ENCODE measurements around the gene RNU1-4.
A peak's percentile ranks its signal among the peaks of the same experiment; 100 is the strongest.
"Not testable (repeated sequence)": the region's sequence is repeated elsewhere in the genome, so short reads cannot be mapped to it uniquely, and the experiment has no call there.

Gene RNU1-4

DNA sequence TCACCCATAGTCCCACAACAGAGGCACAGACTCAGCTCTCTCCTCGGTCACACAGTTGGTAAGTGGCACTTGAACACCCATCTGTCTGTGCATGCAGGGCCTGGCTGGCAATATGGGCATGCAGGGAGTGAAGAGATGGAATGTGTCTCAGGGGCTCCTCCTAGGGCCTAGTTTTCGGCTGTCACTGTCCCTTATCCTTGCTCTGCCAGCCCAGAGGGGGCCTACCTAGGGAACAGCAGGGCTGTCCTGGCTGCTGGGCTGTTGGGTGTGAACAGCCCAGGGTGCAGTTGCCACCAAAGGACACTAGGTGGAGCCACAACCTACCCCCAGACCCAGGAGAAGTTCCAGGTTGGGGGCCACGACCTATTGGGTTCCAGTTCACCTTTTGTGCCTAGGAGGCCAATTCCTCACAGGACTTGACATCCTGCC lies 30.6 kb upstream of the RNU1-4 start:
- DNase-seq, result peak; percentile 60

DNA sequence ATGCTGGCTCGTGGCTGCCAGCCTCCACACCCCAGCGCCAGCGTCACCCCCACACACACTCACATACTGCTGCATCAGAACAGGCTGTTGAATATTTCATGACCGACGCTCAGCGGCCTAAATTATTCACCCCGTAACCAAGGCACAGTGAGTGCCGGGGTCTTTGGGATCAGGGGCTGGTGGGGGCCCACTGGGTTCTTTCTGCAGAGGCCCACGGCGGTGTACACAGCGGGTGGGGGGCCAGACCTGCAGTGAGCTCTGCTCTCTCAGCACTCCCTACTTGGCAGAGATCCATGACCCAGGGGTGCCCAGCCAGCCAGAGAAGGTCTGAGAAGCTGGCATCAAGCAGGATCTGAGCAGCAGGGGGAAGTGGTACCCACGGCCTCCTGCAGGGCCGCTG lies 29.7 kb upstream of the RNU1-4 start:
- not testable (repeated sequence) for DNase-seq

DNA sequence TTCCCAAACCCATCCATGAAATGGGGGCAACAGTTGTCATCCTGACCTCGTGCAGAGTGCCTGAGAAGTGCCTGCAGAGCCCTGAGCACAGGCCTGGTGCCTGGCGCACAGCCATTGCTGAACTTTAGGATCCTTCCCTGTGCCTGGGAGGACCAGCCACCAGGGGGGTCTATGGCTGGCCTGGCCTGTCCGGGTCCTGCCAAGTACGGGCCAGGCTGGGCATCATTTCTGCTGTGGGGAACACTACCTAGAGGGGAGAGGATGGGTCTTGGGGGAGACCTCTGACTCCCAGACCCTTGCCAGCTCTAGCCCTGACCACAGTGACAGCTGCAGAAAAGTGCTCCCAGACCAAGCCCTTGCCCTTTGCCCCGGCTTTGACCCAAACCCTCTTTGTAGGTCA lies 28.2 kb upstream of the RNU1-4 start:
- DNase-seq, result not testable (repeated sequence)

DNA sequence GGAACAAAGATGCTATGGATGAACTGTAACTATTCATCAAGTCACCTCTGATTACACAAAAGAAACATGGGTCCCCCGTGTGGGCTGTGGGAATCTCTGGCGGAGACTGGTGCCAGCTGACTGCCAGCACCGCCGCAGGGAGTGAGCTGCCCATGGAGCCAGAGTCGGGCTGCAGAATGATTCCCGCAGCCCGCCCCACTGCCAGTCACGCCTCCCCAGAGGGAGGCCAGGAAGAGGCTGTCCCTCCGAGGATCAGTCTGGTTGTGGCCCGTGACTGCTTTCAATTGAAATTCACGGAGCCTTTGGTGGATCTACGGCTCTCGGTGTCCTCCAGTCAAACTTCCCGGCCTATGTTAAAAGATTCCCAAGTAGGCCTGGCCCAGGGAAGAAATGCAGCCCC lies 27.7 kb upstream of the RNU1-4 start:
- DNase-seq, result not testable (repeated sequence)

DNA sequence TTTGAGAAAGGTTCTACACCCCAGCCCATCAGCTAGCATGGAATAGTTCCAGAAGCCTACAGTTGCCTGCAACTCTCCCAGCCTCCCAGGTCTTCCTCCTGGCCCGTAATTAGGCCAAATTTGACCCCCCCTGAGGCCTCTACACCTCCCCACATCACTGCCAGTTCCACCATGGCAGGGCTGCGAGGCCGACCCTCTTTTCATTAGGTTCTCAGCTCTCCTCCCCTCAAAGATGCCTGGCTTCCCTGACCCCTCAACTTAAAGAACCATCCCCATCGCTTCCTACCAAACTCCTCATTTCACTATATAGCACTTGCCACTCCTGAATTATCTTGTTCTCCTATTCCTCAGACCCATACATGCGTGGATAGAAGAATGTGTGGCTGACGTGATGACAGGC lies 27.3 kb upstream of the RNU1-4 start:
- DNase-seq, result not testable (repeated sequence)

DNA sequence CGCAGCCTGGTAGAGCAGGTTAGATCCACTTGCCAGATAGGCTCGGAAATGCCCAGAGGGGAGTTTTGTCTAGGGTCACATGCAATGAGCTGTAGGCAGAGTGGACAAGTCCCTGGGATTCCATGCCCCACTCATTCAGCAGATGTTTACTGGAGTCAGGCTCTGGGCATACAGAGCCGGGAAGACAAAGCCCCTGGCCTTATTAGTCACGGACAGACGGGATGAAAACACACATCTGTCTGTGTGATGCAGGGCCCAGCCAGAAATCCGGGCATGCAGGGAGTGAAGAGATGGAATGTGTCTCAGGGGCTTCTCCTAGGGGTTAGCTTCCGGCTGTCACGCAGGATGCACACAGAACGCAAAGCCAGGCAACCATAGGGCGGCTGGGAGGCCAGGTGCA lies 26.8 kb upstream of the RNU1-4 start:
- DNase-seq, result not testable (repeated sequence)

DNA sequence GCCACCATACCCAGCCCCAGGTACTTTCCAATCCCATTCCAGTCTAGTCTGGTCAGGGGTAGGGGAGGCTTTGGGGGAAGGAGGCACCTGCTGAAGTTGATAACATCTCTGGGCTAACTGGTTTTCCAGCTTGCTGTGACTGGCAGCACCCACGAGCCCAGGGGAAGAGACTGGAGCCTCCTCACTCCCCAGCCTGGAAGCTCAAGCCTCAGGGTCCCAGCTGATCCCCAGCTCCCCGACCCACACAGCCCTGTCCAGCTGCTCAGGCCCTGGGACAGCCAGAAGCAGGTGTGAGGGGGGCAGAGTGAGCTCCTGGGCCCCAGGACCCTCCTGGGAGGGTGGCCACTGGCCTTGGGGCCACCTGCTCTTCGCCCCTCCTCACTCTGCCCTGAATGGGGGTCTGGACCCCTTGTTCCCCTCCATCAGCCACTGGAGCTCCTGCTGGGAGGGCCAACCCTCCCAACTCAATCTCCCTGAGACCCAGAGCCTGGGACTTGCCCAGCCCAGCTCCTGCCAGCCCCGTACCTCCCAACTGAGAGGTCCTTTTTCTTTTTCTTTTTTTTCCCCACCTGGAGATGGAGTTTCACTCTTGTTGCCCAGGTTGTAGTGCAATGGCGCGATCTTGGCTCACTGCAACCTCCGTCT lies 23.5 kb upstream of the RNU1-4 start:
- peak; percentile 2 for DNase-seq

DNA sequence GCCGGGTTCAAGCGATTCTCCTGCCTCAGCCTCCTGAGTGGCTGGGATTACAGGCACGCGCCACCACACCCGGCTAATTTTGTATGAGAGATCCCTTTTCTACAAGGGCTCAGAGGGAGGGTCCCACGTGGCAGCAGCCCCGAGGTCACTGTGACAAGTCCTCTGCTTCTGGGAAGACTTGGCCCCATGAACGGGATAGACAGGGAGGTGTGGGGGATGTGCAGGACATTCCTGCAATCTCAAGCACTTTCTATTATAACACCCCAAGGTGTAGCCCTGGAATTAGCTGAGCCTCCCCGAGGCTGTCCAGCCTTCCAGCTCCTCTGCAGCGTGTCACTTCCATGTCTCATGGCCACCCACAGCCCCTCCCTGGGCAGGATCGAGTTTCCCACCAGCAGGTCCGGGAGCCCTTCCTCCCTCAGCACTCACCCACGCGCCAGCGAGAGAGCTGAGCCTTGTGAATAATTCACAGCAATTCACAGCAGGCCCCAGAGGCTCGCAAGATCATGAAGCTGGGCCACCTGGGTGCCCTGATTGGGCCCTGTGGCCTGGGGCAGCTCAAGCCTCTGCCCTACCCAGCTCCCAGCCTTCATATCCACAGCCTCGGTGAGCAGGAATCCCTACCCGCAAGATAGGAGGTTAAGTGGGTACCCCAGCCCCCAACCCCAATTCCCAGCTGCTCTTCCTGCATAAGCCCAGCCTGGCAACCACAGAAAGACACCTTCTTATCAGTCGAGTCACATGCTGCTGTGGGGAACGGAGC lies 22.8 kb upstream of the RNU1-4 start:
- DNase-seq, result peak; percentile 2

DNA sequence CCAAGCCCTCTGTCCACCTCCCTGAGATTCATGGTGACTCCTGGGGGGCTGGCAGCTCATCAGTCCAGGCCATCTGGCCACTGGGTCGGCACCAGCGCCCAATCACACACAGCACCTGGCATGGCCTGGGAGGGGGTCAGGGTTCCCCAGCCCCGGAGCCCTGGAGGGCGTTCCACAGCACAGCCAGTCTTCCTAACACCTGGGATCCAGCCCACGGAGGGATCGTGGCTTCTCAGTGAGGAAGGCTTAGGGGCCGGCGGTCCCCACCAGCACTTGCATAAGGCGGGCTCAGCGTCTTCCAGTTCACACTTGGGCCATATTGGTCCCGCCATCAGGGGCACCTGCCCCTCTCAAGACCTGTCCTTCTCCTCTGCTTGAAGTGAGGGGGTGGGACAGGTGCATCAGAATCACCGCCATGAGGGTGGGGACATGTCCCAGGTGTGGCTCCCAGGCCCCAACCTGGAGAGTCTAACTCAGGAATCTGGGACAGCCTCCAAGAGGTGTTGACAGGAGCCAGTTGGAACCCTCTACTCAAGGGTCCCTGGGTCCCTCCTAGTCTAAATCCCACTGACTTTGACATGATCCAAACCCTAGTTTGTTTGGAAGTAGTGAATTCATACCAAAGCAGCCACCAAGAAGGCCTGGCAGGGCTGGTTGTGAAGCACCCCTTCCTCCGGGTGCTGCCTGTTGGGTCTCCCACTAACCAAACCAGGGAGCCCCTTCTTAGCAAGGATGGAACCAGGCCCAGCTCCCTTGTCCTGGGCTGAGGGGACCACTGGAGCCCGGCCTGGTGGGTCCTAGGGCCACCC lies 22.0 kb upstream of the RNU1-4 start:
- DNase-seq, result peak; percentile 2

DNA sequence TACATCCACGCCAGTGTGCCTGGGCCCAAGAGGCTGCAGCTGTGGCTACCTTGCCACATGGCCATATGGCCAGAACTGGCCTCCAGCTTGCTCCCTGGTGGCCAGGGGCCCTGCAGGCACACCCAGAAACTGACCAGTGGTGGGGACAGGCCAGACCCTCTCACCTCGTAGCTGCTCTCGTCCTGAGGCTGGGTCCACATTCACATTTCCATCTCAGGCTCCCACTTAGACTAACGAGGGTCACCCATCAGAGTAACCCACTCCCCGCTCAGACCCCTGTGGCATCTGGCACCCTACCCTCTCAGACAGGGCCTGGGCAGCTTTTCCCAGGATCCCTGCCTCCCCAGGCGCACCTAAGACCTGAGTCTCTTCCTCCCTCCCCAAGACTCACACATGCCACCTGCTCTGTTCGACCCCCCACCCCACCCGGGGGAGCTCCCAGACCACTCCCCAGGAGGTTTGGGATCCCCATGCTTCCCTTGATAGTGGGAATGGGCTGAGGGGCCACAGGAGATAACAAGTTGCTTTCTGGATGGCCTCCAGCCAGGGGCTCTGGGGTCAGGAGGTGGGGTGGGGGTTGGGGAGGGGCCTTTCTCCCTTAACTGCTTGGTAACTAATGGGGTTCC lies 21.3 kb upstream of the RNU1-4 start:
- DNase-seq, result peak; percentile 3

DNA sequence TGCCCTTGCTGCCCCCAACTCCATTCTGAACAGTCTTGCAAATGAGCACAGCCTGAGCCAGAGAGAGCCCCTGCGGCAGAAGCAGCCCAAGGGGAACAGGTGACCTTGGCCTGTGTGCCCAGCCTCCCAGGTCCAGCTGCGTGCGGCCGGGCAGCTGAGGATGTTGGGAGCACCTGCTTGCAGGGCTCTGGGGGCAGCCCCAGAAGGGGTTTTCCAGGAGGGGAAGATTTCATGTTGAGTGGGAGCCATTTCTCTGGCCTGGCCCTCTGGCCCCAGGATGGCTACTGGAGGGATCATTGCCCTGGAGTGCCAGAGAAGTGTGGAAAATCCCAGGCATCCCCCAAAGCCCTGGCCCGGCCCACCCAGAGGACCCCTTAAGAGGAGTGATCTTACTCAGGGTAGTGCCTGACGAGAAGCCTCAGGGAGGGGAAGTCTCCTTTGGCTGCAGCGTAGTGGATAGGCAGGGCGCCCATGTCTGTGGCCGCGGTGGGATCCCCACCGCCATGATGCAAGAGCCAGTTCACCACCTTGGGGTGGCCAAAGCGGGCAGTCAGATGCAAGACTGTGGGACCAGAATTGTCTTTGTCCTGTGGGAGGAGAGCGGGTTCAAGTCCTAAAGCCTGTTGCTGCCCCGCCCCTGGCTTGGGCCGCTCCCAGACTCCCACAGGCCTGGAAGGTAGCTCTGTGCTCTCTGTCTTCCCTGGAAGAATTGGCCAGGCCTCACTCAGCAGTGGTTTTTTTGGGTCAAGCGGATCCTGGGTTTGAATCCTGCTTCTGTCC lies 20.6 kb upstream of the RNU1-4 start:
- DNase-seq, result peak; percentile 1

DNA sequence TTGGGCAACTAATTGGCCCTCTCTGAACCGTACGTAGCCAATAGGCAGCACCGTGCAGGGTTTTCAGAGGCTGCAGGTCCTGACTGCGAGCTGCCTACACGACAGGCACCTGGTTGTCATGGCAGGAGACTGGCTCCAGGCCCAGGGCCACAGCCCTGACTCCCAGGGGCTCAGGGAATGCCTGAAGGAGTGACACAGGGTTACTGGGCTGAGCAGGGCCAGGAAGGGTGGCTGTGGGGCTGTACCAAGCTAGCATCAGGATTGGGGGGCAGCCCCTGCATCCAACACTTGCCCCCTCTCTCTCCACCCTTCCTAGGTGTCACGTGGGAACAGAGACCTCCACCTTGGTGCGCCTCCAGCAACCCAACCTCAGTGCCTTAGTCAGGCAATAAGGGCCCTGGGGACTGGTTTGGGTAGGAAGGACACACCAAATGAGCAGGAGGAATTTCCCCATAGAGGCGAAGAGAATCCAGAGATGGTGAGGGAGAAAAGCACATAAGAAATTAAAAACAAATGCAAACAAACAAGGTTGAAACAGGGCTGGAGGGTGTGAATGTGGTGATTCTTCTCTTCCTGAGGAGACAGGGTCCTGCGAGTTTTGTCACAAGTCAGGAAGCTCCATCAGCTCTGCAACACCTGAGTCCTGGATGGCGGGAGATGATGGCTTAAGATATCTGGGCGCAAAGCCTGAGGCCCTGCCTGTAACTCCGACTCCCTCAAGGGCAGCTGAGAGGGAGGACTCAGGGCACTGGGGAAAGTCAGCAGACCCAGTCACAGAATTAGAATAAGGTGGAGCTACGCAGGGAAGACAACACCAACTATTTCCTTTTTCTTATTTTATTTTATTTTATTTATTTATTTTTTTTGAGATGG lies 19.7 kb upstream of the RNU1-4 start:
- peak; percentile 1 for DNase-seq

DNA sequence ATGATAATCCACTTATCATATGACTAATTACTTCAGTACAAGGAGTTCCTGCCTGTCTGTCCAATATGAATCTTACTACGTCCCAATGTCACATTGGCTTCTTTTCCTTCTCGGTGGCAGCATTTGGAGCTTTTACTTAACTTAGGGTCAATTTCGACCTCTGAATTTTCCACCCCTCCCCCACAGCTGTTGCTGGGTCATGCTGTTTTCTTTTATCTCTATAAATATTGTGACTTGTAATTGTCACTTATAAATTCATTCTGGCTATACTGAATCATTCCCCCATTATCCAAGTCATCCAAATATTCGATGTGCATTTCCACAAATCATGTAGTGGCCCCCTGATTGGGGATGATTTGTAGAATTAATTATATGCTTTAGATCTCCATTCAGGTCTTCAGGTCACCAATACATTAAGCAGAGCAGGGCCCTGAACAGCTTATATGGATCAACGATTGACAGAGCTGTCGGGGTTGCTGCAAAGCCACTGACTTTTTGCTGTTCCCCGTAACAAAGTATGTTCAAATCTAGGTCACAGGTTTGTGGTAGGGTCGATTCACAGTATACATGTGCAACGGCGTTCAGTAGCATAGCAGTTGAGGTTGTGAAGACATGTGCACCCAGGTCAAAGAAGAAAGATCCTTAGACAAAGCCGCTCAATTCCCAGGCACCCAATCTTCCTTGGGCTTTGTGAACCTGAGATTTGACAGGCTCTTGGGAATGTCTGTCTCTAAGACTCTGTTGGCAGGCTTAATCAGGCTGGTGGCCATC lies 18.3 kb upstream of the RNU1-4 start:
- no peak for DNase-seq

DNA sequence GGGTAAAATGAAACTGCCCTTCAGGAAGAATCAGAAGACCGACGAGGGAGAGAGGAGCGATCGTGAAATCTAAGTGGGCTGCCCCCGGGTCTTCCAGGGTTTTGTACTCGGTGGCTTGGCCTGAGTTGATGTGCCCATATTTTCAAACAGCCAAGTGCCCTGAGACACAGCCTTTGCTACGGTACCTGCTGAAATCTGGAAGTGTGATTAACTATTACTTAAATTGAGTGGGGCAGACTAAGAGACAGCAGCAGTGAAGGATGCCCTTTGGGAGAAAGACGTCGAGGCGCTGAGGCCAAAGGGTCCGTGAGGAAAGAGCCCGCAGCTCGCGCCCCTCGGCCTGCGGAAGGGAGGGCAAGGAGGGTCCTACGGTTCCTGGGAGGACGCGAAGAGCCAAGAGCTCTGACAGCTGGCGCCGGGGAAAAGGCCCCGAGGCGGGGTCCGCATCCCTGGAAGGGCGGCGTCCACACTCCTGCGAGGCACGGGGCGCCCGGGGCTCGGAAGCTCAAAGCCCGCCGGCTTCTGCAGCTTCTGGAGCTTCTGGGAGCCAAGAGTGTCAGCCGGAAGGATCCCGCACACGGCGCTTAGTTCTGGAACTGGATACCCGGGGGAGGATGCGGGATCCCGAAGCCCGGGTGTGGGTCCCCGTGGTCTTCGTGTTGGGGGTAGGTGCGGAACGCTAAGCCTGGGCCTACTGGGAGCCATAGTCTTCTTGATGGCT lies 15.4 kb upstream of the RNU1-4 start:
- peak; percentile 2 for DNase-seq

DNA sequence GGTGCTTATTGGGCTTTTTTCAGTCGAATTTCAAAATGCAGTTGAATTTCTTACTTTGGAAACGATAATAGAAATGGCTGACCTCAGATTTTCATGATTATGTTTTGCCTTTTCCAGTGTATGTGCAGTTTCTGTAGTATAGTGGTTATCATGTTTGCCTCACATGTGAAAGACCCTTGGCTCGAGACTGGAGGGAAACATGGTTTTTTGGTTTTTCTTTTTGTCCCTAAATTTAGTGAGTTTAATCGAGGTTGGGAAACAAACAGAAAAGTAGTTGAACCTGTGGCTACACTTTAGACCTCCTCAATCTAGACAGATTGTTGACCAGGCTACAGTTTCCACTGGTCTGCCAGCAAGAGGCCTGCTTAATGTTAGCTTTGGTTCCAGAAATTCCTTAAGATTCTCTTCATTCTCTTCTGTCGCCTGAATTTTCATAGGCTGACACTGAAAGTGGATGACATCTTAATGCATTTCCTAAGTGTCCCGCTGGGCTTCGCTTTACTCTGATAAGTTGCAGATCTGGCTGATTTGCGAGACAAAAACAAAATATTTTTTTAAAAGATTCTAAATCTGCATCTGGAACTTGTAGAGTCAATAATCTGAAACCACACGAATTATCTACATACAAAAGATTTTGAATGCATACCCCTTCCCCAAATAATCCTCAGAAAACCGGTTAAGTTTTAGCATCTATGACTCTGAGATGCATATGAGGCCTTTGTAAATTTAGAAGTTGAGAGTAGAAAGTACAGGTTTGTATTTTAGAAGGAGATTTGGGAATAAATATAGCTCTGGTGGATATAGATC lies 14.7 kb upstream of the RNU1-4 start:
- DNase-seq, result peak; percentile 1

DNA sequence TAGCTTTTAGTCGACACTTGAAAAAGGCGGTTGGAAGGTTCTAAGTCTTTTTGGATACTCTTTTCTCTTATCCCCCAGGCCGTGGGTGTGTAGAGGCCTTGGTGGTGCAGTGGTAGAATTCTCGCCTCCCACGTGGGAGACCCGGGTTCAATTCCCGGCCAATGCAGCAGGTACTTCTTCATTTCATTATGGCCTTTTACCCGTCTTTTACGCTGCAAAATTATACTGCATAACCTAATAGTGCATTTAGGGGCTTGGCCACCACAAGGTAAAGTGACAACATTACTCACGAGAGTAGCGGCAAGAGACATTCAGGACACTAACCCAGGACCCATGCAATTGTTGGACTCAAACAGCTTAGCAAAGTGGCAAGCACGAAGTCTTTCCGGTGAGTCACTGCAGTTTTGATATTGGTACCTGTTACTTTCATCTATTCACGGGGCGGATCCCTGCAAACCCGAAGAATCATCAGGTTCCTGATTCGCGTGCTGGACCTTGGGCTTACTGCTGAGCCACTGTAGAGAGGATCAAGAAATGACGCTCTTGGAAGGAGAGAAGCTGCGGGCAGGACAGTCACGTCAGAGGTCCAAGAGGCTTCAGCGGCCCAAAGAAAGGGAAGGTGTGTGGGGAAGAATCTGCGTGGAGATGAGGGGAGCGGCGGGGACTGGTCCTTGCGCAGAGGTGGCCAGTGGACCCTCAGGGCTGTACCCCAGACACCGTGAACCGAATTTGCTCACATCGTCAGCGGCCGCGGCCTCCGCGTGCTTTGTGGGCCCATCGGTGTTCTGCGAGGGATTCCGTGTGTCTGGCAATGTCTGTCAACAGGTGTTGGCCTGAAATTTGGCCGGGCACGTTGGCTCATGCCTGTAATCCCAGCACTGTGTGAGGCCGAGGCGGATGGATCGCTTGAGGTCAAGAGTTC lies 12.9 kb upstream of the RNU1-4 start:
- DNase-seq, result peak; percentile 62

DNA sequence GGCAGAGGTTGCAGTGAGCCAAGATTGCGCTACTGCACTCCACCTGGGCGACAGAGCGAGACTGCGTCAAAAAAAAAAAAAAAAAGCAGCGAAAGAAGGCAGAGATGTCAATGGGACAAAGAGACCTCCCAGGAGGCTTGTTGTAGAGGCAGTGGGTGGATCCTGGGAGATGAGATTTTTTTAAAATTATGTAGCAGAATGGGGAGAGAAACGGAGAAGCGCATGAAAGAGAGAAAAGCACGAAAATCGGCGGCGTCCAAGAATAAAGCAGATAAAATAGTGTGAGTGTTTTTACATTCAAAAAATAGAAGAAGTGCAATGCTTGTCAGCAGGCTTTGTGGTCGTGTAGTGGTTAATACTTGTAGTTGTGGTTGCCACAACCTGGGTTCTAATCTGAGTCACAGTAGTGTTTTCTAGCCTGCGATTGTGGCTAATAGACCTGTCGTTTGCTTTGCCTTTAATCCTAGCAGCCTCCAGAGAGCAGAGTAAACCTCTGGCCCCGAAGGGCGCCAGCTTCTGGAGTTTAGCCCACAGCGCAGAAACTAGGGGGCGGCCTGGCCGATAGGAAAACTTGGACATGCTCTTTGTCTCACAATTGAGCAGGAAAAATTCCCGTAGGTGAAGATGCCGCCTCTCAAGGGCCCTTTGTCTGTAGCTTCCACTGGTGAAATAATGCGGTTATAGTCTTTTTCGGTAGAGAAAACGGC lies 11.9 kb upstream of the RNU1-4 start:
- peak; percentile 3 for DNase-seq
